HG02840 (cell line): ENCODE results near the gene PPT2.
"Not testable (repeated sequence)": the region's sequence is repeated elsewhere in the genome, so short reads cannot be mapped to it uniquely, and the experiment has no call there.

Source experiments
- ATAC-seq: cut with Tn5 transposase; IDR thresholded peaks from one replicate; pipeline ENCODE4 v1.9.1; 2021; ENCODE audit warnings: mild to moderate bottlenecking, moderate library complexity, moderate number of reproducible peaks; ENCODE audit not compliant: unreplicated experiment, low FRiP score

The PPT2 gene

GRCh38 chr6:32187725-32188380 is 33.9 kb downstream of the PPT2 start:
- ATAC-seq, result not testable (repeated sequence)

- no peak for ATAC-seq
These were observed 34.6 kb downstream of the PPT2 start for GRCh38 chr6:32188381-32189068.

- no peak for ATAC-seq
These were observed 35.3 kb downstream of the PPT2 start for GRCh38 chr6:32189069-32189741.

- no peak for ATAC-seq
These were observed 35.8 kb downstream of the PPT2 start for GRCh38 chr6:32189742-32190053.

- peak; percentile 46 for ATAC-seq
These were observed 36.3 kb downstream of the PPT2 start, which contains the start of gene PBX2 for GRCh38 chr6:32190054-32190851. Gene PBX2 (minus strand): TSS chr6:32190202. CDS start chr6:32189915, 287 bp downstream.

GRCh38 chr6:32190911-32191677 is 37.2 kb downstream of the PPT2 start:
- ATAC-seq, result no peak

- ATAC-seq, result no peak
These were observed 38.0 kb downstream of the PPT2 start for GRCh38 chr6:32191696-32192607.

GRCh38 chr6:32192608-32193039 is 38.7 kb downstream of the PPT2 start, which contains the start of gene GPSM3:
Gene GPSM3 (minus strand): TSS chr6:32192643. CDS start chr6:32192513, 130 bp downstream.
- no peak for ATAC-seq

- not testable (repeated sequence) for ATAC-seq
These were observed 39.2 kb downstream of the PPT2 start for GRCh38 chr6:32193096-32193495.

- no peak for ATAC-seq
These were observed 40.4 kb downstream of the PPT2 start for GRCh38 chr6:32194388-32194787.

GRCh38 chr6:32194825-32195651 is 41.1 kb downstream of the PPT2 start:
- no peak for ATAC-seq

GRCh38 chr6:32195652-32195901 is 41.6 kb downstream of the PPT2 start:
- peak; percentile 73 for ATAC-seq

GRCh38 chr6:32195902-32196681 is 42.2 kb downstream of the PPT2 start:
- peak; percentile 70 for ATAC-seq

GRCh38 chr6:32196682-32197616 is 43.0 kb downstream of the PPT2 start:
- no peak for ATAC-seq

- ATAC-seq, result no peak
These were observed 44.4 kb downstream of the PPT2 start for GRCh38 chr6:32198345-32198696.

GRCh38 chr6:32198866-32199265 is 44.9 kb downstream of the PPT2 start:
- ATAC-seq, result no peak
